ENCODE measurements around the gene TCFL5.
A peak's percentile ranks its signal among the peaks of the same experiment; 100 is the strongest.

TCFL5 gene

DNA sequence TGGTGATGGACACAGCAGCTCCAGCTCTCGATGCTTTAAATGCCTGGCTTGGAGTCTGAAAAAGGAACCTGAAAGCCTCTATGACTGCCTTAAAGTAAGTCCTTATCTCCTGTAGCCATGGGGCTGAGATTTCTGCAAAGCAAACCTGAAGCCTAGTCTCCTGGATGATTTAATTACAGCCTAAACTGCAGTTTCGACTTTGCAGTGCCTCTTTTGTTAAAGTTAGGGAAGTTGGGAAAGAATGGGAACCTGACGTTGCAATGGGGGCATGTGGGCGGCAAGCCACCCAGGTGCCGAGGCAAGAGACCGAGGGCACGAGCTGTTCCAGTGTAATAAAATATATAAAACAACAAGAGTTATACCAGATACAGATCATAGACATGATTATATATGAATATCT is 11.7 kb upstream of the TCFL5 start:
- H3K4me3 ChIP-seq (ENCODE audit: insufficient read depth, low read depth, low read length, poor library complexity, severe bottlenecking) = no peak overlapping the region
- DNase-seq = no peak
- no peaks in the 10 kb centered on the region for H3K9me3 ChIP-seq (ENCODE audit: control insufficient read depth, low read length)
- no peaks in the 10 kb centered on the region for H3K4me1 ChIP-seq (ENCODE audit: control insufficient read depth, insufficient read depth, low read length, poor library complexity, severe bottlenecking)
- no peaks in the 10 kb centered on the region for H3K36me3 ChIP-seq (ENCODE audit: control insufficient read depth, insufficient read depth, low read length)
- no peak overlapping the region for H3K27ac ChIP-seq (ENCODE audit: insufficient read depth, low read length, poor library complexity, severe bottlenecking)
- no peaks in the 10 kb centered on the region for H3K27me3 ChIP-seq (replicated peaks; ENCODE audit: control insufficient read depth, insufficient read depth, low read length, poor library complexity, severe bottlenecking)

DNA sequence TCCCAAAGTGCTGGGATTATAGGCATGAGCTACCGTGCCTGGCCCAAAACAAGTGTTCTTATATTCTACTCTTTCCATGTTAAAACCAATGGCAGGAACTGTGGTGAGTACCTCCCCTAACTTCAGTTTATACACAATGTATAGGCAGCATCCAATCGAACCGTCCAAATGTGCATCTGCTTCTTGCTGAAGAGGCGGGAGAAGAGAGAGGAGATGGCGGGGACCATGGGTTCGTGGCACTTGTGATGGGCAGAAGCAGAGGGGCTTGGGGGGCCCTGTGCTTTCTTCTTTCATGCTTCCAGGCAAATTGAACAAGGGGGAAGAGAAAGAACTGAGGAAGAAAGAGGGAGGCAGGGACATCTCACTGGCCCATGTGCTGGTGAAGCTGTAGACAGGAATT is 11.2 kb upstream of the TCFL5 start:
- Histone ChIP-seq H3K36me3 (ENCODE audit: control insufficient read depth, insufficient read depth, low read length) (no peaks in the 10 kb centered on the region), H3K9me3 (ENCODE audit: control insufficient read depth, low read length) (no peaks in the 10 kb centered on the region), H3K4me3 (ENCODE audit: insufficient read depth, low read depth, low read length, poor library complexity, severe bottlenecking) (no peak overlapping the region), H3K4me1 (ENCODE audit: control insufficient read depth, insufficient read depth, low read length, poor library complexity, severe bottlenecking) (no peaks in the 10 kb centered on the region), H3K27me3 (replicated peaks; ENCODE audit: control insufficient read depth, insufficient read depth, low read length, poor library complexity, severe bottlenecking) (no peaks in the 10 kb centered on the region), H3K27ac (ENCODE audit: insufficient read depth, low read length, poor library complexity, severe bottlenecking) (no peak overlapping the region)
- no peak for DNase-seq

GRCh38 chr20:62872184-62872847 is 10.7 kb upstream of the TCFL5 start:
- no peaks in the 10 kb centered on the region for H3K9me3 ChIP-seq (ENCODE audit: control insufficient read depth, low read length)
- H3K36me3 ChIP-seq (ENCODE audit: control insufficient read depth, insufficient read depth, low read length) = no peaks in the 10 kb centered on the region
- H3K27me3 ChIP-seq (replicated peaks; ENCODE audit: control insufficient read depth, insufficient read depth, low read length, poor library complexity, severe bottlenecking) = no peaks in the 10 kb centered on the region
- no peak overlapping the region for H3K27ac ChIP-seq (ENCODE audit: insufficient read depth, low read length, poor library complexity, severe bottlenecking)
- DNase-seq = no peak
- no peak overlapping the region for H3K4me3 ChIP-seq (ENCODE audit: insufficient read depth, low read depth, low read length, poor library complexity, severe bottlenecking)
- no peaks in the 10 kb centered on the region for H3K4me1 ChIP-seq (ENCODE audit: control insufficient read depth, insufficient read depth, low read length, poor library complexity, severe bottlenecking)

GRCh38 chr20:62864207-62864606 is 2.6 kb upstream of the TCFL5 start:
- Histone ChIP-seq H3K36me3 (ENCODE audit: control insufficient read depth, insufficient read depth, low read length) (no peaks in the 10 kb centered on the region), H3K27me3 (replicated peaks; ENCODE audit: control insufficient read depth, insufficient read depth, low read length, poor library complexity, severe bottlenecking) (no peaks in the 10 kb centered on the region), H3K9me3 (ENCODE audit: control insufficient read depth, low read length) (no peaks in the 10 kb centered on the region), H3K4me1 (ENCODE audit: control insufficient read depth, insufficient read depth, low read length, poor library complexity, severe bottlenecking) (peaks cover 8% of the 10 kb centered on the region), H3K27ac (ENCODE audit: insufficient read depth, low read length, poor library complexity, severe bottlenecking) (no peak overlapping the region), H3K4me3 (ENCODE audit: insufficient read depth, low read depth, low read length, poor library complexity, severe bottlenecking) (no peak overlapping the region)
- no peak for DNase-seq

- H3K27me3 ChIP-seq (replicated peaks; ENCODE audit: control insufficient read depth, insufficient read depth, low read length, poor library complexity, severe bottlenecking) = no peaks in the 10 kb centered on the region
- peaks cover 8% of the 10 kb centered on the region for H3K4me1 ChIP-seq (ENCODE audit: control insufficient read depth, insufficient read depth, low read length, poor library complexity, severe bottlenecking)
- no peak overlapping the region for H3K27ac ChIP-seq (ENCODE audit: insufficient read depth, low read length, poor library complexity, severe bottlenecking)
- H3K4me3 ChIP-seq (ENCODE audit: insufficient read depth, low read depth, low read length, poor library complexity, severe bottlenecking) = no peak overlapping the region
- no peaks in the 10 kb centered on the region for H3K9me3 ChIP-seq (ENCODE audit: control insufficient read depth, low read length)
- DNase-seq = peak; percentile 22 to 36 (median 32)
- H3K36me3 ChIP-seq (ENCODE audit: control insufficient read depth, insufficient read depth, low read length) = no peaks in the 10 kb centered on the region
Measured at GRCh38 chr20:62860924-62861691, 514 bp downstream of the TCFL5 start.

DNA sequence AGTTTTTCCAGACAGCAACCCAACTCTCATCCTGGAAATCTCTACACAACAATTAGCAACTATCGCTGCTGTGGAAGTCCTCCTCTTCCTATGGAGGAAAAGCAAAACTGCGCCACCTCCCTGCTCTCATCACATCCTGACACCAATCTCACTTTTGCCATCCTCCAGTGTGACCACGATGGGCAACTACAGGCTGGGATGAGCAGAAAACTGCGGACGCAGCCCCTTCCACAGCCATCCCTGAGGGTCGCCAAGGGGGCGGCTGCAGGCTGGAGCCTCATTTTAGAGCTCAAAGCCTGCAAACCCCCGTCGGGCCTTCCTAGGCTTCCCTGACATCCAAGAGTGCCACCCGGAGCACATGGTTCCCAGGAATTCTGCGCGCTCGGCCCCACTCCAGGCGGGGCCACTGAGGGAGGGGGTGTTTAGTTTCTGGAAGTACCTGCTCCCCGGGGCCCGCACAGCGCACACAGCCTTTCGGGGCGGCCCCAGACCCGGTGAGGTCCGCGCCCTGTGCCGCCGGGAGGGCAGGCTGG is 1.2 kb downstream of the TCFL5 start:
- no peak for DNase-seq
- Histone ChIP-seq H3K4me3 (ENCODE audit: insufficient read depth, low read depth, low read length, poor library complexity, severe bottlenecking) (no peak overlapping the region), H3K27ac (ENCODE audit: insufficient read depth, low read length, poor library complexity, severe bottlenecking) (no peak overlapping the region)

GRCh38 chr20:62859721-62860120 is 1.9 kb downstream of the TCFL5 start:
- Histone ChIP-seq H3K36me3 (ENCODE audit: control insufficient read depth, insufficient read depth, low read length) (no peaks in the 10 kb centered on the region), H3K4me3 (ENCODE audit: insufficient read depth, low read depth, low read length, poor library complexity, severe bottlenecking) (no peak overlapping the region), H3K9me3 (ENCODE audit: control insufficient read depth, low read length) (no peaks in the 10 kb centered on the region), H3K27me3 (replicated peaks; ENCODE audit: control insufficient read depth, insufficient read depth, low read length, poor library complexity, severe bottlenecking) (no peaks in the 10 kb centered on the region), H3K4me1 (ENCODE audit: control insufficient read depth, insufficient read depth, low read length, poor library complexity, severe bottlenecking) (peaks cover 8% of the 10 kb centered on the region), H3K27ac (ENCODE audit: insufficient read depth, low read length, poor library complexity, severe bottlenecking) (no peak overlapping the region)
- DNase-seq = no peak

More for the DNA sequence above, 1.2 kb downstream of the TCFL5 start:
- Histone ChIP-seq H3K4me1 (ENCODE audit: control insufficient read depth, insufficient read depth, low read length, poor library complexity, severe bottlenecking) (peaks cover 8% of the 10 kb centered on the region), H3K9me3 (ENCODE audit: control insufficient read depth, low read length) (no peaks in the 10 kb centered on the region), H3K27me3 (replicated peaks; ENCODE audit: control insufficient read depth, insufficient read depth, low read length, poor library complexity, severe bottlenecking) (no peaks in the 10 kb centered on the region), H3K36me3 (ENCODE audit: control insufficient read depth, insufficient read depth, low read length) (no peaks in the 10 kb centered on the region)

DNA sequence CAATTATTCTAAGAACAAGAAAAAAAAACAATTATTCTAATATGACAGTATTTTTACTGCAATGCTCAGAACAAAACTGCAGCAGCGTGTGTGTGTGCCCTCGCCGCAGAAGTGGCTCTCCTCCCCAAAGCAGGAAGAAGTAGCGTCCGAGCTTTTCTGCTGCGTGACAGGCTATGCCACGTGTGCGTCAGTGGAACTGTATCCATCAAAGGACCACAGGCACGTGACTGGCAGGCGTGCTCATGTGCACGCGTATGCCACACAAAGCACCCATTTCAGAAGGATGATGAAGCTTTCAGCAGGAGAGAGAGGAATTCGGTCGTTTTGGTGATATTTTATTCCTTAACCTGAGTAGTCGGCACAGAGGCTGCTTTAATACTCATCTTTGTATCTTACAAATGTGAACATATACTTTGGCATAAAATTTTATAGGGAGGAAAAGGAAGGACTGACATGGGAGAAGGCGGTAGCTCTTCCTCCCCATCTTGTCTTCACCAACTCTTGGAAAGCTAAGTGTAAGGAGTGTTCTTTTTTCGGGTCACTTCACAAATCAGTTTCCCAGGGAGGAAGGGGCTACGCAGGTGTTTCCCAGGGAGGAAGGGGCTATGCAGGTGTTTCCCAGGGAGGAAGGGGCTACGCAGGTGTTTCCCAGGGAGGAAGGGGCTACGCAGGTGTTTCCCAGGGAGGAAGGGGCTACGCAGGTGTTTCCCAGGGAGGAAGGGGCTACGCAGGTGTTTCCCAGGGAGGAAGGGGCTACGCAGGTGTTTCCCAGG is 3.4 kb downstream of the TCFL5 start:
- H3K9me3 ChIP-seq (ENCODE audit: control insufficient read depth, low read length) = no peaks in the 10 kb centered on the region
- no peaks in the 10 kb centered on the region for H3K27me3 ChIP-seq (replicated peaks; ENCODE audit: control insufficient read depth, insufficient read depth, low read length, poor library complexity, severe bottlenecking)
- no peak overlapping the region for H3K27ac ChIP-seq (ENCODE audit: insufficient read depth, low read length, poor library complexity, severe bottlenecking)
- DNase-seq = no peak
- peaks cover 8% of the 10 kb centered on the region for H3K4me1 ChIP-seq (ENCODE audit: control insufficient read depth, insufficient read depth, low read length, poor library complexity, severe bottlenecking)
- H3K4me3 ChIP-seq (ENCODE audit: insufficient read depth, low read depth, low read length, poor library complexity, severe bottlenecking) = no peak overlapping the region
- no peaks in the 10 kb centered on the region for H3K36me3 ChIP-seq (ENCODE audit: control insufficient read depth, insufficient read depth, low read length)

DNA sequence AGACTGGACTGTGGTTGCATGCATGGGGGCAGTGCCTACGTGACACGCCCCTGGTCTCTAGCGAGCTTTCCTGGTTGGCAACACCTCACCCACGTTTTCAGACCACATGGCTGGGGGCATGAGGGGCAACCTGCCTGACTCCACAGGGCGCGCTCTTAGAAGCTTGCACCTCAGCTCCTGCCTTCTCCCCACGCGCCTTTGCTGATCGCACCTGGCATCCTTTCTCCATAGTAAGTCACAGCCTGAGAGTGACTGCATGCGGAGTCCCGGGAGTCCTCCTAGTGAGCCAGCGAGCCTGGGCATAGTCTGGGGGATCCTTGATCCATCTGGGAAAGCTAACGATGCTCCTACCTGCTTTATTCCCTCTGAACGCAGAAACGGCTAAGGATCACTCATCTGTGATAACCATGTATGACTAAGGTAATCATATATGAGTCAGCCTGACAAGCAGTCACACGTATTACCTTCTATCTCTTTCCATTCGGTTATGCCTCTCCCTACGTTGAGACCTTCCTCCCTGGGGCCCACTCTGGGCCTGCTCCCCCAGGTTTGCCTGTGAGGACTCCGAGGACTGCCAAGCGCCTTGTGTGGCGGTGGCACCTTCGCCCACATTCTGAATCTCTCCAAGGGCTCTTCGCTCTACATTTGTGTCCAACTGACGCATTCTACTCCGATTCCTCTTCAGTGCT is 4.5 kb downstream of the TCFL5 start:
- H3K9me3 ChIP-seq (ENCODE audit: control insufficient read depth, low read length) = no peaks in the 10 kb centered on the region
- peaks cover 7% of the 10 kb centered on the region for H3K36me3 ChIP-seq (ENCODE audit: control insufficient read depth, insufficient read depth, low read length)
- H3K27ac ChIP-seq (ENCODE audit: insufficient read depth, low read length, poor library complexity, severe bottlenecking) = no peak overlapping the region
- no peaks in the 10 kb centered on the region for H3K27me3 ChIP-seq (replicated peaks; ENCODE audit: control insufficient read depth, insufficient read depth, low read length, poor library complexity, severe bottlenecking)
- H3K4me1 ChIP-seq (ENCODE audit: control insufficient read depth, insufficient read depth, low read length, poor library complexity, severe bottlenecking) = peaks cover 8% of the 10 kb centered on the region
- DNase-seq = no peak
- H3K4me3 ChIP-seq (ENCODE audit: insufficient read depth, low read depth, low read length, poor library complexity, severe bottlenecking) = no peak overlapping the region

Data from effector memory CD4-positive, alpha-beta T cell (primary cell).